ENCODE data around the gene BBLN. TPM values are rescaled to one million over a fixed set of nuclear protein-coding genes. Genes with fewer than 3 reads are reported as not detected.
A peak's percentile ranks its signal among the peaks of the same experiment; 100 is the strongest.

Gene BBLN
- total RNA-seq, 1 experiment from 2014 or later, result 70.4 TPM

GRCh38 chr9:128193469-128194096 lies 33.5 kb downstream of the BBLN start:
- peaks cover 15% of the 10 kb centered on the region for H3K36me3 Mint-ChIP-seq (ENCODE audit: insufficient read depth, unreplicated experiment)
- ChIA-PET POLR2A (interaction anchor here (1.4 to 2.0 kb wide), 3 partner anchors 23 to 148 kb away, joined by 3 to 7 read pairs (median 4); no protein-coding TSS in a partner anchor), CTCF (interaction anchor here (0.6 to 1.1 kb wide), 2 partner anchors 10 to 81 kb away, joined by 3 read pairs; no protein-coding TSS in a partner anchor)
- no TSS peak for BruUV-seq (replicated peaks)
- TF ChIP-seq CTCF (IDR thresholded peaks at IDR 0.05; ENCODE audit: unreplicated experiment), result no peak
- no peaks in the 10 kb centered on the region for H3K27me3 Mint-ChIP-seq (ENCODE audit: insufficient read depth, unreplicated experiment)
- intact Hi-C loops (cut with micrococcal nuclease), result loop anchor here (5.0 kb wide), 1 partner anchor 66 kb away; the partner anchor contains the start of gene PTGES2
- no peaks in the 10 kb centered on the region for H3K9me3 Mint-ChIP-seq (ENCODE audit: unreplicated experiment)
- H3K27ac Mint-ChIP-seq (ENCODE audit: low read depth, unreplicated experiment), result no peak overlapping the region
- peak overlapping the region; percentile 91 for H3K4me3 Mint-ChIP-seq (ENCODE audit: unreplicated experiment)
- H3K4me1 Mint-ChIP-seq (ENCODE audit: insufficient read depth, unreplicated experiment), result peaks cover 4% of the 10 kb centered on the region
- DNase-seq (ENCODE audit: unreplicated experiment), result no peak

- Mint-ChIP-seq H3K4me3 (ENCODE audit: unreplicated experiment) (no peak overlapping the region), H3K27ac (ENCODE audit: low read depth, unreplicated experiment) (no peak overlapping the region), H3K9me3 (ENCODE audit: unreplicated experiment) (no peaks in the 10 kb centered on the region), H3K4me1 (ENCODE audit: insufficient read depth, unreplicated experiment) (no peaks in the 10 kb centered on the region), H3K27me3 (ENCODE audit: insufficient read depth, unreplicated experiment) (peaks cover 20% of the 10 kb centered on the region), H3K36me3 (ENCODE audit: insufficient read depth, unreplicated experiment) (no peaks in the 10 kb centered on the region)
- ChIA-PET POLR2A (no interaction called here), CTCF (interaction anchor here (0.6 kb wide), 2 partner anchors 11 to 434 kb away, joined by 3 read pairs; no protein-coding TSS in a partner anchor)
- TF ChIP-seq CTCF (IDR thresholded peaks at IDR 0.05; ENCODE audit: unreplicated experiment), result no peak
- DNase-seq (ENCODE audit: unreplicated experiment), result no peak
- no TSS peak for BruUV-seq (replicated peaks)
- intact Hi-C loops (cut with micrococcal nuclease), result no loop called here
Observed at GRCh38 chr9:128201441-128202369, 41.6 kb downstream of the BBLN start.

GRCh38 chr9:128202648-128203023 lies 42.6 kb downstream of the BBLN start:
- Mint-ChIP-seq H3K9me3 (ENCODE audit: unreplicated experiment) (no peaks in the 10 kb centered on the region), H3K27me3 (ENCODE audit: insufficient read depth, unreplicated experiment) (peaks cover 21% of the 10 kb centered on the region), H3K4me3 (ENCODE audit: unreplicated experiment) (peak overlapping the region; percentile 35), H3K27ac (ENCODE audit: low read depth, unreplicated experiment) (no peak overlapping the region), H3K4me1 (ENCODE audit: insufficient read depth, unreplicated experiment) (no peaks in the 10 kb centered on the region), H3K36me3 (ENCODE audit: insufficient read depth, unreplicated experiment) (no peaks in the 10 kb centered on the region)
- BruUV-seq (replicated peaks), result no TSS peak
- no peak for TF ChIP-seq CTCF (IDR thresholded peaks at IDR 0.05; ENCODE audit: unreplicated experiment)
- CTCF ChIA-PET, result no interaction called here
- DNase-seq (ENCODE audit: unreplicated experiment), result no peak
- intact Hi-C loops (cut with micrococcal nuclease), result no loop called here
- POLR2A ChIA-PET, result no interaction called here

- DNase-seq (ENCODE audit: unreplicated experiment), result peak; percentile 41
- Mint-ChIP-seq H3K9me3 (ENCODE audit: unreplicated experiment) (no peaks in the 10 kb centered on the region), H3K27me3 (ENCODE audit: insufficient read depth, unreplicated experiment) (peaks cover 23% of the 10 kb centered on the region), H3K36me3 (ENCODE audit: insufficient read depth, unreplicated experiment) (no peaks in the 10 kb centered on the region), H3K4me3 (ENCODE audit: unreplicated experiment) (peak within 1 kb of the TSS; percentile 35), H3K27ac (ENCODE audit: low read depth, unreplicated experiment) (no peak within 1 kb of the TSS), H3K4me1 (ENCODE audit: insufficient read depth, unreplicated experiment) (no peaks in the 10 kb centered on the region)
- ChIA-PET CTCF (interaction anchor here (0.7 to 1.0 kb wide), 2 partner anchors 19 to 538 kb away, joined by 3 to 4 read pairs; no protein-coding TSS in a partner anchor), POLR2A (no interaction called here)
- peak; percentile 86 for TF ChIP-seq CTCF (IDR thresholded peaks at IDR 0.05; ENCODE audit: unreplicated experiment)
- no TSS peak for BruUV-seq (replicated peaks)
- intact Hi-C loops (cut with micrococcal nuclease), result no loop called here
Observed at GRCh38 chr9:128203024-128203706, 43.1 kb downstream of the BBLN start, which contains the start of gene DNM1. DNM1 (plus strand) TSS chr9:128203379; CDS start chr9:128203471, 92 bp downstream.

Measured in MCF 10A (cell line).